CD14-positive monocyte (primary cell): ENCODE results near the gene HTR6. TPM values are rescaled to one million over a fixed set of nuclear protein-coding genes. Genes with fewer than 3 reads are reported as not detected.

Source experiments
- DNase-seq, 3 donors: peaks; one replicate each; pipeline ENCODE4 v3.0.0-alpha.2; 2011 to 2022
- H2AFZ ChIP-seq: 2 replicates; pipeline ENCODE4 v1.6.0; 2012; ENCODE audit warnings: mild to moderate bottlenecking, low read depth, low read length, inconsistent platforms; ENCODE audit not compliant: insufficient read depth, poor library complexity, severe bottlenecking
- H3K27ac ChIP-seq, 2 donors: 1 replicate in 1 of 2; 2 replicates in 1 of 2; pipeline ENCODE4 v1.5.1; 2012 to 2013; ENCODE audit warnings: low read length in 2 of 2, control low read depth in 1 of 2, inconsistent platforms in 1 of 2, low read depth in 1 of 2, mild to moderate bottlenecking in 1 of 2
- H3K27me3 ChIP-seq, 2 donors: one replicate each; pipeline versions ENCODE4 v1.6.0 to v1.6.1; 2011 to 2013; ENCODE audit warnings: low read length in 2 of 2; ENCODE audit not compliant: control insufficient read depth in 2 of 2, insufficient read depth in 2 of 2
- H3K36me3 ChIP-seq, 2 donors: replicated peaks in 1 of 2; 1 replicate in 1 of 2; 2 replicates in 1 of 2; pipeline versions ENCODE4 v1.5.1 to v1.6.1; 2012 to 2013; ENCODE audit warnings: low read length in 2 of 2, control low read depth in 1 of 2, inconsistent platforms in 1 of 2, mild to moderate bottlenecking in 1 of 2; ENCODE audit not compliant: insufficient read depth in 2 of 2, control insufficient read depth in 1 of 2
- H3K4me1 ChIP-seq, 2 donors: 1 replicate in 1 of 2; 2 replicates in 1 of 2; pipeline versions ENCODE4 v1.5.1 to v1.6.1; 2012 to 2013; ENCODE audit warnings: low read length in 2 of 2, control low read depth in 1 of 2, inconsistent platforms in 1 of 2, mild to moderate bottlenecking in 1 of 2, moderate library complexity in 1 of 2; ENCODE audit not compliant: insufficient read depth in 2 of 2, control insufficient read depth in 1 of 2
- H3K4me2 ChIP-seq: replicated peaks from 2 replicates; pipeline ENCODE3; 2012; ENCODE audit warnings: low read length, moderate library complexity, mild to moderate bottlenecking; ENCODE audit not compliant: poor library complexity, severe bottlenecking; ENCODE audit errors: extremely low read depth
- H3K4me3 ChIP-seq, 3 experiments: fragments of 200-600 bp in 1 of 3; sonication (generic) in 1 of 3; replicated peaks in 1 of 3; 1 replicate in 2 of 3; 2 replicates in 1 of 3; pipeline ENCODE4 v1.5.1; 2011 to 2013; ENCODE audit warnings: low read length in 3 of 3, mild to moderate bottlenecking in 3 of 3, control low read depth in 2 of 3, low read depth in 2 of 3, inconsistent platforms in 1 of 3, moderate library complexity in 1 of 3
- H3K79me2 ChIP-seq: 2 replicates; pipeline ENCODE4 v1.6.0; 2012; ENCODE audit warnings: mild to moderate bottlenecking, control low read depth, inconsistent platforms, low read length, moderate library complexity; ENCODE audit not compliant: insufficient read depth
- H3K9ac ChIP-seq: 2 replicates; pipeline ENCODE4 v1.6.0; 2017; ENCODE audit warnings: low read length, mild to moderate bottlenecking; ENCODE audit not compliant: insufficient read depth, poor library complexity, severe bottlenecking
- H3K9me3 ChIP-seq, 2 donors: replicated peaks in 1 of 2; 1 replicate in 1 of 2; 2 replicates in 1 of 2; pipeline versions ENCODE4 v1.5.1 to v1.6.1; 2012 to 2013; ENCODE audit warnings: low read length in 2 of 2, control low read depth in 1 of 2; ENCODE audit not compliant: control insufficient read depth in 1 of 2, insufficient read depth in 1 of 2
- H4K20me1 ChIP-seq: 2 replicates; pipeline ENCODE4 v1.6.0; 2012; ENCODE audit warnings: mild to moderate bottlenecking, low read length, control low read depth, moderate library complexity; ENCODE audit not compliant: insufficient read depth
- H3K27ac Mint-ChIP-seq, 7 donors: one replicate each; pipeline ENCODE4 v1.8.0; 2020; ENCODE audit warnings: mild to moderate bottlenecking in 7 of 7, mixed read lengths in 7 of 7, moderate library complexity in 6 of 7, inconsistent platforms in 2 of 7
- H3K27me3 Mint-ChIP-seq, 3 donors: one replicate each; pipeline ENCODE4 v1.8.0; 2021 to 2022; ENCODE audit warnings: low read depth in 3 of 3, mild to moderate bottlenecking in 3 of 3, mixed read lengths in 3 of 3, moderate library complexity in 3 of 3, inconsistent platforms in 1 of 3
- H3K36me3 Mint-ChIP-seq, 2 donors: one replicate each; pipeline ENCODE4 v1.8.0; 2020; ENCODE audit warnings: mixed read lengths in 2 of 2, inconsistent platforms in 1 of 2, mild to moderate bottlenecking in 1 of 2
- H3K4me1 Mint-ChIP-seq: one replicate; pipeline ENCODE4 v1.8.0; 2020; ENCODE audit warnings: mild to moderate bottlenecking, mixed read lengths
- H3K4me3 Mint-ChIP-seq, 2 donors: one replicate each; pipeline ENCODE4 v1.8.0; 2020; ENCODE audit warnings: mild to moderate bottlenecking in 2 of 2, mixed read lengths in 2 of 2, moderate library complexity in 1 of 2
- H3K9me3 Mint-ChIP-seq, 7 donors: one replicate each; pipeline ENCODE4 v1.8.0; 2020 to 2022; ENCODE audit warnings: mixed read lengths in 7 of 7, mild to moderate bottlenecking in 6 of 7, moderate library complexity in 6 of 7, inconsistent platforms in 2 of 7
- CTCF ChIP-seq: fragments of 200-600 bp; IDR thresholded peaks from one replicate; pipeline ENCODE4 v1.8.0; 2022; ENCODE audit warnings: antibody characterized with exemption, mild to moderate bottlenecking
- WGBS: methylation state at CpG from one replicate; pipeline ENCODE4 v1.1.5; 2013; ENCODE audit warnings: missing lambda C conversion rate; ENCODE audit not compliant: insufficient coverage; 5-methylcytosine and 5-hydroxymethylcytosine counted together
- intact Hi-C, 2 donors: fragments of 100-400 bp; cut with micrococcal nuclease; formaldehyde crosslinking; loops; one replicate each; pipeline versions ENCODE4 v1.15.0 to v1.15.1; 2023
- polyA plus RNA-seq, 3 donors: library from polyadenylated mRNA; depleted of rRNA in 1 of 3; unstranded in 2 of 3; stranded (reverse) in 1 of 3; fragments of 300-500 nt in 2 of 3; fragments of >200 nt in 1 of 3; fragmentation: Illumina TruSeq in 2 of 3; gene quantifications; 1 replicate in 2 of 3; 2 replicates in 1 of 3; pipeline ENCODE4 v1.2.3, GENCODE V29; 2012 to 2021

HTR6 gene
- polyA plus RNA-seq, 3 donors, result not detected

GRCh38 chr1:19730232-19730631 is 65.6 kb downstream of the HTR6 start:
- whole genome bisulfite sequencing, result 100% methylated on average over 3 of the region's 3 CpGs
- no peak overlapping the region for H3K27ac Mint-ChIP-seq
- H4K20me1 ChIP-seq, result no peaks in the 10 kb centered on the region
- DNase-seq, result no peak
- H3K36me3 ChIP-seq, result peaks cover 15 to 68% of the 10 kb centered on the region in 2 donors
- H2AFZ ChIP-seq, result no peak overlapping the region
- no peaks in the 10 kb centered on the region for H3K79me2 ChIP-seq
- no peaks in the 10 kb centered on the region for H3K27me3 ChIP-seq
- H3K4me2 ChIP-seq, result no peak overlapping the region
- peaks cover 61 to 62% of the 10 kb centered on the region in 2 donors for H3K36me3 Mint-ChIP-seq
- no peak overlapping the region for H3K9ac ChIP-seq
- H3K4me3 ChIP-seq, result no peak overlapping the region
- no peak overlapping the region for H3K27ac ChIP-seq
- TF ChIP-seq CTCF, result no peak
- no peaks in the 10 kb centered on the region for H3K4me1 ChIP-seq
- H3K4me1 Mint-ChIP-seq, result no peaks in the 10 kb centered on the region
- H3K9me3 ChIP-seq, result peaks cover 7 to 8% of the 10 kb centered on the region in 2 donors
- H3K4me3 Mint-ChIP-seq, result no peak overlapping the region
- peaks cover 2 to 10% (median 9%) of the 10 kb centered on the region in 7 donors for H3K9me3 Mint-ChIP-seq
- no peaks in the 10 kb centered on the region for H3K27me3 Mint-ChIP-seq
- intact Hi-C loops, result no loop called here

Other genes with a start within 250 kb of the HTR6 start
- gene CAPZB, start 179.3 kb upstream of the HTR6 start, polyA plus RNA-seq, result 100 to 1,000 TPM; 290 to 504 (median 407) TPM
- under 1 TPM in 1 of 3 donors, not detected in 2; 0.07 TPM for gene NBL1, start 20.6 kb upstream of the HTR6 start, polyA plus RNA-seq
- gene TMCO4, start 135.0 kb downstream of the HTR6 start, polyA plus RNA-seq, result 10 to 100 TPM in 1 of 3 donors, 1 to 10 TPM in 2; 6.9 to 10.1 (median 7.9) TPM
- not detected for gene RNF186, start 150.4 kb downstream of the HTR6 start, polyA plus RNA-seq
- 1 to 10 TPM in 2 of 3 donors, under 1 TPM in 1; 0.05 to 3.8 (median 1.2) TPM for gene OTUD3, start 217.5 kb downstream of the HTR6 start, polyA plus RNA-seq